ENCODE data around the gene PRRT4. TPM values are rescaled to one million over a fixed set of nuclear protein-coding genes. Genes with fewer than 3 reads are reported as not detected.

The PRRT4 gene
- total and polyA plus RNA-seq, 2 of the 13 experiments (the other 11 are each of a cell fraction or from before 2014, with no cell fraction given), result not detected

DNA sequence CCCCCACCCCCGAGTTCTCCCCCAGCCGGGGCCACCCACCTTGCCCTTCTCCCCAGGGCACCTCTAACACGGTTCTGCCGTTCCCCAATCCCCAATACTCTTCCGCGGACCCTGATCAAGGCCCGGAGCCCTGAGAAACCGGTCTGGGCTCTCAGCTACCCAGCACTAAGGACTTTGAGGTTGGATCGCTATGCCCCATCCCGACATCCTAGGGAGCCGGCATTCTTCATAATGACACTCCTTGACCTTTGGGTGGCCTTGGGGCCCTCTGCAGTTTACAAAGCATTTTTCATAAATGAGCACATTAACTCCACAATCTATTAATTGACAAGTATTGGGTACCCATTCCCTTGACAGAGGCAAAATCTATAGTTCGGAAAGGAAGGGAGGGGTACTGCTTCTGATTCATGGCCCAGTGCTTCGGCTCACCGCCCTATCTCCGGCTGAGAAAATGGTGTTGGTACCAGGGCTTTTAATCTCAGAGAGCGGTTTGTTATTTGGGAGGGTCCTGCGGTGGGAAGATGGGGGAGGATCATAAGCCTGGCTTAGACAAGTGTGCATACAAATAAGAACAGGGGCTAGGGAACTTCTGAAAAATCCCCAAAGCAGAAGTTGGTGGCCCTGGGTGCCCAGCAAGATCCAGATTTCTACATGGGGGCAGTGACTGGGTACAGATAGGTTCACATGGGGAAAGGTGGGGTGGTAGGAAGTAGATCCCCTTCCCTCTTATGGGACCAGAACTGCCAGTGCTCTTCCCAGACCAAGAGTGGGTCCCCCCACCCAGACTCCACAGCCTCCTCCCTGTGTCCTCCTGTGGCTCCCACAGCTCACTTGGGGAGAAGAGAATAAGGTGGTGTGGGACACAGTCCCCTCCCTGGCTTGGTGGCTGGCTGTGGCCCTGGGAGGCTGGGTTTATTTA, 45.1 kb upstream of the PRRT4 start:
- ChIA-PET POLR2A (no interaction called here), CTCF (ENCODE audit: low intra/inter-chr PET ratio, low total read pairs) (no interaction called here)
- H4K20me1 ChIP-seq (ENCODE audit: insufficient read depth, low read length), result no peaks in the 10 kb centered on the region
- H3K4me3 ChIP-seq (replicated peaks in 1 of 3; ENCODE audit: insufficient read depth in 1 of 3, low read depth in 2 of 3, low read length in 3 of 3), result peak overlapping the region in 1 of 3 experiments; percentile 31; a peak in 1 of 6 replicates
- H3K4me2 ChIP-seq (ENCODE audit: low read depth, low read length), result peak overlapping the region; percentile 100
- WGBS (ENCODE audit: low lambda C conversion rate), result 21% methylated on average over 16 of the region's 17 CpGs
- peak; percentile 1; the same call in 2 of the 3 replicates for ATAC-seq
- TF ChIP-seq HNRNPK (IDR thresholded peaks at IDR 0.05; ENCODE audit: low read depth, low read length, poor library complexity, severe bottlenecking), result peak; percentile 62
- no peak for TF ChIP-seq CENPBD1 (CRISPR knock-in tag; IDR thresholded peaks at IDR 0.05; ENCODE audit: borderline replicate concordance, low read depth)
- BruUV-seq (replicated peaks), result no TSS peak
- H3K36me3 ChIP-seq (replicated peaks in 1 of 2; ENCODE audit: control insufficient read depth in 1 of 2, insufficient read depth in 2 of 2, low read length in 2 of 2), result peaks cover 0 to 5% of the 10 kb centered on the region in 2 experiments; a peak in 2 of 5 replicates
- no peak overlapping the region for H2AFZ ChIP-seq (ENCODE audit: low read length)
- peaks cover 62% of the 10 kb centered on the region for H3K4me1 ChIP-seq (ENCODE audit: insufficient read depth, low read length)
- in situ Hi-C loops (cut with HindIII; ENCODE audit: extremely low pct_ligation_motif_present, low pct_unique_long_range_greater_than_20kb) (no loop called here), intact Hi-C loops (cut with micrococcal nuclease; ENCODE audit: unreplicated experiment) (no loop called here)
- H3K27me3 ChIP-seq (ENCODE audit: control insufficient read depth in 1 of 2, insufficient read depth in 2 of 2, low read length in 2 of 2), result peaks cover 2 to 19% of the 10 kb centered on the region in 2 experiments; a peak in 2 of 5 replicates
- no peak overlapping the region for H3K9ac ChIP-seq (ENCODE audit: insufficient read depth, low read depth, low read length)
- no peaks in the 10 kb centered on the region for H3K79me2 ChIP-seq (ENCODE audit: insufficient read depth, low read length)
- FAIRE-seq, result no peak
- H3K27ac ChIP-seq (ENCODE audit: extremely low read length, insufficient read depth, low read length), result no peak overlapping the region
- no peaks in the 10 kb centered on the region for H3K9me3 ChIP-seq (ENCODE audit: low read length)
- no peak for DNase-seq (ENCODE audit: low spot score)

GRCh38 chr7:128405471-128406313, 44.2 kb upstream of the PRRT4 start:
- FAIRE-seq (no peak), ATAC-seq (no peak), DNase-seq (ENCODE audit: low spot score) (no peak)
- Histone ChIP-seq H3K9me3 (ENCODE audit: low read length) (no peaks in the 10 kb centered on the region), H3K79me2 (ENCODE audit: insufficient read depth, low read length) (no peaks in the 10 kb centered on the region), H3K4me2 (ENCODE audit: low read depth, low read length) (peak overlapping the region; percentile 93), H3K4me3 (replicated peaks in 1 of 3; ENCODE audit: insufficient read depth in 1 of 3, low read depth in 2 of 3, low read length in 3 of 3) (peak overlapping the region; percentile 63 to 89 (median 74)), H4K20me1 (ENCODE audit: insufficient read depth, low read length) (no peaks in the 10 kb centered on the region), H3K36me3 (replicated peaks in 1 of 2; ENCODE audit: control insufficient read depth in 1 of 2, insufficient read depth in 2 of 2, low read length in 2 of 2) (peaks cover 0 to 12% of the 10 kb centered on the region in 2 experiments; a peak in 2 of 5 replicates), H3K4me1 (ENCODE audit: insufficient read depth, low read length) (peaks cover 62% of the 10 kb centered on the region), H3K27me3 (ENCODE audit: control insufficient read depth in 1 of 2, insufficient read depth in 2 of 2, low read length in 2 of 2) (peaks cover 2 to 16% of the 10 kb centered on the region in 2 experiments; a peak in 2 of 5 replicates), H3K27ac (ENCODE audit: extremely low read length, insufficient read depth, low read length) (no peak overlapping the region), H2AFZ (ENCODE audit: low read length) (no peak overlapping the region), H3K9ac (ENCODE audit: insufficient read depth, low read depth, low read length) (peak overlapping the region; percentile 77)
- no TSS peak for BruUV-seq (replicated peaks)
- ChIA-PET CTCF (ENCODE audit: low intra/inter-chr PET ratio, low total read pairs) (interaction anchor here (1.0 kb wide), 1 partner anchor 18 kb away, joined by 4 read pairs; no protein-coding TSS in a partner anchor), POLR2A (no interaction called here)
- in situ Hi-C loops (cut with HindIII; ENCODE audit: extremely low pct_ligation_motif_present, low pct_unique_long_range_greater_than_20kb), result no loop called here
- intact Hi-C loops (cut with micrococcal nuclease; ENCODE audit: unreplicated experiment), result no loop called here
- WGBS (ENCODE audit: low lambda C conversion rate), result no CpG with 5 or more reads among the region's 107 CpGs
- TF ChIP-seq MAX (IDR thresholded peaks at IDR 0.05) (peak; percentile 65), MBNL3 (CRISPR knock-in tag; conservative IDR thresholded peaks at IDR 0.05) (no peak), ZNF7 (CRISPR knock-in tag; IDR thresholded peaks at IDR 0.05) (no peak), EP300 (IDR thresholded peaks at IDR 0.05; ENCODE audit: low read depth in 2 of 2, low read length in 2 of 2) (no peak), EP300 (CRISPR knock-in tag; IDR thresholded peaks at IDR 0.05; ENCODE audit: borderline replicate concordance) (no peak), ZNF468 (CRISPR knock-in tag; IDR thresholded peaks at IDR 0.05) (0 out of 2 replicates have a peak, but pooled peaks have one; percentile 51)
- TF ChIP-seq, protein P1, sequence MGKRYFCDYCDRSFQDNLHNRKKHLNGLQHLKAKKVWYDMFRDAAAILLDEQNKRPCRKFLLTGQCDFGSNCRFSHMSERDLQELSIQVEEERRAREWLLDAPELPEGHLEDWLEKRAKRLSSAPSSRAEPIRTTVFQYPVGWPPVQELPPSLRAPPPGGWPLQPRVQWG (CRISPR knock-in tag; IDR thresholded peaks at IDR 0.05; ENCODE audit: borderline replicate concordance, low read depth), result no peak

All from HepG2 (cell line).